GM23338 (cell line): Measurements from ENCODE around the gene MYOM1.

Experiments used
- CREB1 ChIP-seq: fragments of 250-450 bp; sonication (Bioruptor Pico); IDR thresholded peaks from 2 replicates; pipeline ENCODE4 v1.5.0; 2020; ENCODE audit warnings: low read depth, mild to moderate bottlenecking, moderate library complexity
- EZH2 ChIP-seq: fragments of 200-600 bp; sonication (generic); IDR thresholded peaks from one replicate; pipeline ENCODE4 v1.8.0; 2017; ENCODE audit warnings: antibody characterized with exemption, mild to moderate bottlenecking, low read depth; ENCODE audit not compliant: unreplicated experiment
- EZH2phosphoT487 ChIP-seq: fragments of 200-600 bp; sonication (generic); IDR thresholded peaks from one replicate; pipeline ENCODE4 v1.8.1; 2018; ENCODE audit warnings: antibody characterized with exemption; ENCODE audit not compliant: unreplicated experiment
- JUNB ChIP-seq: IDR thresholded peaks from one replicate; pipeline ENCODE4 v1.6.1; 2016; ENCODE audit warnings: antibody characterized with exemption; ENCODE audit not compliant: unreplicated experiment
- NANOG ChIP-seq: IDR thresholded peaks from 2 replicates; pipeline ENCODE4 v1.6.1; 2016; ENCODE audit warnings: antibody characterized with exemption, borderline replicate concordance
- POLR2AphosphoS5 ChIP-seq: IDR thresholded peaks from 2 replicates; pipeline ENCODE4 v1.6.1; 2016; ENCODE audit warnings: antibody characterized with exemption, low read depth
- STAT1 ChIP-seq: IDR thresholded peaks from one replicate; pipeline ENCODE4 v1.6.1; 2016; ENCODE audit warnings: antibody characterized with exemption; ENCODE audit not compliant: unreplicated experiment
- TF ChIP-seq, protein P1 (sequence below), 2 experiments: fragments of 200-600 bp in 1 of 2; sonication (generic) in 1 of 2; conservative IDR thresholded peaks; 2 replicates each; pipeline versions ENCODE4 v1.5.1 to v1.6.1; 2016 to 2017; ENCODE audit warnings: antibody characterized with exemption in 2 of 2, low read depth in 2 of 2, mild to moderate bottlenecking in 2 of 2, moderate library complexity in 1 of 2
- TF ChIP-seq, protein P2 (sequence below): IDR thresholded peaks from one replicate; pipeline ENCODE4 v1.6.1; 2018; ENCODE audit warnings: antibody characterized with exemption; ENCODE audit not compliant: unreplicated experiment
- TF ChIP-seq, protein P3 (sequence below): fragments of 250-450 bp; sonication (Bioruptor Pico); IDR thresholded peaks from 2 replicates; pipeline ENCODE4 v1.5.0; 2020; ENCODE audit warnings: mild to moderate bottlenecking, moderate library complexity

DNA sequence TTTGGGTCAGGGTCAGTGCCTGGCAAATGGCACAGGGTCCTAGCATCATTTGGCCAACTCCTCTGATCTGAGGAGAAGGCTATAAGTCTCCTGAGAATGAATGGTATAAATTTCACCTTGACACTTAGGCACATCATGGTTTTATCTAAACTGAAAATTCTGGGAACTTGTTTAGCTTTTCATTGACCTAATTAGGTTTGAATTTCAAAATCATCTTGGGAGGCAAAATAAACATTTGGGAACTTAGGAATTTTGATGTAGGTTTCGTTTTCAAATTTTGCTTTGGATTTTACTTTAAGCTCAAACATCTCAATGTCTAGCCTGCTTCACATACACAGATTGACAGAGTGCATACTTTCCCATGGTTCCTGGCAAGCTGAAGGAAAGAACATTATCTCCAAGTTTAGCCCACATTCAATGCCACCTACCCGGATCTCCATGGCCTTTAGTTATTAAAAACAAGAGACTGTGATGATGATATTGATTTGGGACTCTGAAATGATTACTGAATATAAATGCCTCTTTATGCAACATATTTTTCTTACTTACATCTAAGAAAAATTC is 44.5 kb downstream of the MYOM1 start:
- TF ChIP-seq, protein P1, sequence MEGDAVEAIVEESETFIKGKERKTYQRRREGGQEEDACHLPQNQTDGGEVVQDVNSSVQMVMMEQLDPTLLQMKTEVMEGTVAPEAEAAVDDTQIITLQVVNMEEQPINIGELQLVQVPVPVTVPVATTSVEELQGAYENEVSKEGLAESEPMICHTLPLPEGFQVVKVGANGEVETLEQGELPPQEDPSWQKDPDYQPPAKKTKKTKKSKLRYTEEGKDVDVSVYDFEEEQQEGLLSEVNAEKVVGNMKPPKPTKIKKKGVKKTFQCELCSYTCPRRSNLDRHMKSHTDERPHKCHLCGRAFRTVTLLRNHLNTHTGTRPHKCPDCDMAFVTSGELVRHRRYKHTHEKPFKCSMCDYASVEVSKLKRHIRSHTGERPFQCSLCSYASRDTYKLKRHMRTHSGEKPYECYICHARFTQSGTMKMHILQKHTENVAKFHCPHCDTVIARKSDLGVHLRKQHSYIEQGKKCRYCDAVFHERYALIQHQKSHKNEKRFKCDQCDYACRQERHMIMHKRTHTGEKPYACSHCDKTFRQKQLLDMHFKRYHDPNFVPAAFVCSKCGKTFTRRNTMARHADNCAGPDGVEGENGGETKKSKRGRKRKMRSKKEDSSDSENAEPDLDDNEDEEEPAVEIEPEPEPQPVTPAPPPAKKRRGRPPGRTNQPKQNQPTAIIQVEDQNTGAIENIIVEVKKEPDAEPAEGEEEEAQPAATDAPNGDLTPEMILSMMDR (conservative IDR thresholded peaks at IDR 0.05; ENCODE audit: low read depth in 2 of 2): no peak
- TF ChIP-seq EZH2phosphoT487: no peak
- TF ChIP-seq, protein P2, sequence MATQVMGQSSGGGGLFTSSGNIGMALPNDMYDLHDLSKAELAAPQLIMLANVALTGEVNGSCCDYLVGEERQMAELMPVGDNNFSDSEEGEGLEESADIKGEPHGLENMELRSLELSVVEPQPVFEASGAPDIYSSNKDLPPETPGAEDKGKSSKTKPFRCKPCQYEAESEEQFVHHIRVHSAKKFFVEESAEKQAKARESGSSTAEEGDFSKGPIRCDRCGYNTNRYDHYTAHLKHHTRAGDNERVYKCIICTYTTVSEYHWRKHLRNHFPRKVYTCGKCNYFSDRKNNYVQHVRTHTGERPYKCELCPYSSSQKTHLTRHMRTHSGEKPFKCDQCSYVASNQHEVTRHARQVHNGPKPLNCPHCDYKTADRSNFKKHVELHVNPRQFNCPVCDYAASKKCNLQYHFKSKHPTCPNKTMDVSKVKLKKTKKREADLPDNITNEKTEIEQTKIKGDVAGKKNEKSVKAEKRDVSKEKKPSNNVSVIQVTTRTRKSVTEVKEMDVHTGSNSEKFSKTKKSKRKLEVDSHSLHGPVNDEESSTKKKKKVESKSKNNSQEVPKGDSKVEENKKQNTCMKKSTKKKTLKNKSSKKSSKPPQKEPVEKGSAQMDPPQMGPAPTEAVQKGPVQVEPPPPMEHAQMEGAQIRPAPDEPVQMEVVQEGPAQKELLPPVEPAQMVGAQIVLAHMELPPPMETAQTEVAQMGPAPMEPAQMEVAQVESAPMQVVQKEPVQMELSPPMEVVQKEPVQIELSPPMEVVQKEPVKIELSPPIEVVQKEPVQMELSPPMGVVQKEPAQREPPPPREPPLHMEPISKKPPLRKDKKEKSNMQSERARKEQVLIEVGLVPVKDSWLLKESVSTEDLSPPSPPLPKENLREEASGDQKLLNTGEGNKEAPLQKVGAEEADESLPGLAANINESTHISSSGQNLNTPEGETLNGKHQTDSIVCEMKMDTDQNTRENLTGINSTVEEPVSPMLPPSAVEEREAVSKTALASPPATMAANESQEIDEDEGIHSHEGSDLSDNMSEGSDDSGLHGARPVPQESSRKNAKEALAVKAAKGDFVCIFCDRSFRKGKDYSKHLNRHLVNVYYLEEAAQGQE: no peak
- TF ChIP-seq POLR2AphosphoS5: no peak
- no peak for TF ChIP-seq STAT1
- no peak for TF ChIP-seq EZH2
- no peak for TF ChIP-seq NANOG
- no peak for TF ChIP-seq JUNB
- TF ChIP-seq CREB1 (CRISPR knock-in tag): no peak
- TF ChIP-seq, protein P3, sequence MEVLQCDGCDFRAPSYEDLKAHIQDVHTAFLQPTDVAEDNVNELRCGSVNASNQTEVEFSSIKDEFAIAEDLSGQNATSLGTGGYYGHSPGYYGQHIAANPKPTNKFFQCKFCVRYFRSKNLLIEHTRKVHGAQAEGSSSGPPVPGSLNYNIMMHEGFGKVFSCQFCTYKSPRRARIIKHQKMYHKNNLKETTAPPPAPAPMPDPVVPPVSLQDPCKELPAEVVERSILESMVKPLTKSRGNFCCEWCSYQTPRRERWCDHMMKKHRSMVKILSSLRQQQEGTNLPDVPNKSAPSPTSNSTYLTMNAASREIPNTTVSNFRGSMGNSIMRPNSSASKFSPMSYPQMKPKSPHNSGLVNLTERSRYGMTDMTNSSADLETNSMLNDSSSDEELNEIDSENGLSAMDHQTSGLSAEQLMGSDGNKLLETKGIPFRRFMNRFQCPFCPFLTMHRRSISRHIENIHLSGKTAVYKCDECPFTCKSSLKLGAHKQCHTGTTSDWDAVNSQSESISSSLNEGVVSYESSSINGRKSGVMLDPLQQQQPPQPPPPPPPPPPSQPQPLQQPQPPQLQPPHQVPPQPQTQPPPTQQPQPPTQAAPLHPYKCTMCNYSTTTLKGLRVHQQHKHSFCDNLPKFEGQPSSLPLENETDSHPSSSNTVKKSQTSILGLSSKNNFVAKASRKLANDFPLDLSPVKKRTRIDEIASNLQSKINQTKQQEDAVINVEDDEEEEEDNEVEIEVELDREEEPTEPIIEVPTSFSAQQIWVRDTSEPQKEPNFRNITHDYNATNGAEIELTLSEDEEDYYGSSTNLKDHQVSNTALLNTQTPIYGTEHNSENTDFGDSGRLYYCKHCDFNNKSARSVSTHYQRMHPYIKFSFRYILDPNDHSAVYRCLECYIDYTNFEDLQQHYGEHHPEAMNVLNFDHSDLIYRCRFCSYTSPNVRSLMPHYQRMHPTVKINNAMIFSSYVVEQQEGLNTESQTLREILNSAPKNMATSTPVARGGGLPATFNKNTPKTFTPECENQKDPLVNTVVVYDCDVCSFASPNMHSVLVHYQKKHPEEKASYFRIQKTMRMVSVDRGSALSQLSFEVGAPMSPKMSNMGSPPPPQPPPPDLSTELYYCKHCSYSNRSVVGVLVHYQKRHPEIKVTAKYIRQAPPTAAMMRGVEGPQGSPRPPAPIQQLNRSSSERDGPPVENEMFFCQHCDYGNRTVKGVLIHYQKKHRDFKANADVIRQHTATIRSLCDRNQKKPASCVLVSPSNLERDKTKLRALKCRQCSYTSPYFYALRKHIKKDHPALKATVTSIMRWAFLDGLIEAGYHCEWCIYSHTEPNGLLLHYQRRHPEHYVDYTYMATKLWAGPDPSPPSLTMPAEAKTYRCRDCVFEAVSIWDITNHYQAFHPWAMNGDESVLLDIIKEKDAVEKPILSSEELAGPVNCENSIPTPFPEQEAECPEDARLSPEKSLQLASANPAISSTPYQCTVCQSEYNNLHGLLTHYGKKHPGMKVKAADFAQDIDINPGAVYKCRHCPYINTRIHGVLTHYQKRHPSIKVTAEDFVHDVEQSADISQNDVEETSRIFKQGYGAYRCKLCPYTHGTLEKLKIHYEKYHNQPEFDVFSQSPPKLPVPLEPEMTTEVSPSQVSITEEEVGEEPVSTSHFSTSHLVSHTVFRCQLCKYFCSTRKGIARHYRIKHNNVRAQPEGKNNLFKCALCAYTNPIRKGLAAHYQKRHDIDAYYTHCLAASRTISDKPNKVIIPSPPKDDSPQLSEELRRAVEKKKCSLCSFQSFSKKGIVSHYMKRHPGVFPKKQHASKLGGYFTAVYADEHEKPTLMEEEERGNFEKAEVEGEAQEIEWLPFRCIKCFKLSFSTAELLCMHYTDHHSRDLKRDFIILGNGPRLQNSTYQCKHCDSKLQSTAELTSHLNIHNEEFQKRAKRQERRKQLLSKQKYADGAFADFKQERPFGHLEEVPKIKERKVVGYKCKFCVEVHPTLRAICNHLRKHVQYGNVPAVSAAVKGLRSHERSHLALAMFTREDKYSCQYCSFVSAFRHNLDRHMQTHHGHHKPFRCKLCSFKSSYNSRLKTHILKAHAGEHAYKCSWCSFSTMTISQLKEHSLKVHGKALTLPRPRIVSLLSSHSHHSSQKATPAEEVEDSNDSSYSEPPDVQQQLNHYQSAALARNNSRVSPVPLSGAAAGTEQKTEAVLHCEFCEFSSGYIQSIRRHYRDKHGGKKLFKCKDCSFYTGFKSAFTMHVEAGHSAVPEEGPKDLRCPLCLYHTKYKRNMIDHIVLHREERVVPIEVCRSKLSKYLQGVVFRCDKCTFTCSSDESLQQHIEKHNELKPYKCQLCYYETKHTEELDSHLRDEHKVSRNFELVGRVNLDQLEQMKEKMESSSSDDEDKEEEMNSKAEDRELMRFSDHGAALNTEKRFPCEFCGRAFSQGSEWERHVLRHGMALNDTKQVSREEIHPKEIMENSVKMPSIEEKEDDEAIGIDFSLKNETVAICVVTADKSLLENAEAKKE: no peak
